Tibial nerve (tissue), 4 donors: ENCODE data around the gene LAMC3. TPM values are rescaled to one million over a fixed set of nuclear protein-coding genes. Genes with fewer than 3 reads are reported as not detected.

ENCODE experiments used
- DNase-seq, 2 donors: peaks; one replicate each; pipeline ENCODE4 v3.0.0-alpha.2; 2019; ENCODE audit warnings: low spot score in 2 of 2
- H3K27ac ChIP-seq, 4 donors: fragments of 200-600 bp; sonication (generic) in 3 of 4; one replicate each; pipeline ENCODE4 v1.5.1; 2017 to 2019; ENCODE audit warnings: mild to moderate bottlenecking in 1 of 4
- H3K27me3 ChIP-seq, 2 donors: fragments of 200-600 bp; sonication (generic) in 1 of 2; one replicate each; pipeline versions ENCODE4 v1.5.1 to v1.6.0; 2017 to 2019
- H3K36me3 ChIP-seq, 3 donors: fragments of 200-600 bp; sonication (generic); one replicate each; pipeline ENCODE4 v1.5.1; 2018 to 2019
- H3K4me1 ChIP-seq, 4 donors: fragments of 200-600 bp; sonication (generic) in 3 of 4; one replicate each; pipeline ENCODE4 v1.5.1; 2017 to 2019
- H3K4me3 ChIP-seq, 4 donors: fragments of 200-600 bp; sonication (generic) in 3 of 4; one replicate each; pipeline ENCODE4 v1.5.1; 2017 to 2019; ENCODE audit warnings: mild to moderate bottlenecking in 1 of 4, moderate library complexity in 1 of 4
- H3K9me3 ChIP-seq, 4 donors: fragments of 200-600 bp; sonication (generic) in 3 of 4; one replicate each; pipeline ENCODE4 v1.5.1; 2017 to 2019
- EP300 ChIP-seq, 2 donors: sonication (generic); formaldehyde crosslinking; IDR thresholded peaks; one replicate each; pipeline ENCODE4 v1.6.1; 2017; ENCODE audit warnings: antibody characterized with exemption in 2 of 2, mild to moderate bottlenecking in 1 of 2
- POLR2A ChIP-seq, 2 donors: fragments of 450-650 bp; IDR thresholded peaks; one replicate each; pipeline ENCODE4 v1.6.1; 2017; ENCODE audit warnings: antibody characterized with exemption in 2 of 2, mild to moderate bottlenecking in 2 of 2, moderate library complexity in 2 of 2
- WGBS, 2 donors: methylation state at CpG; one replicate each; pipeline ENCODE4 v1.1.5; 2018; 5-methylcytosine and 5-hydroxymethylcytosine counted together
- total RNA-seq, 4 donors: library from RNA; depleted of rRNA; stranded (reverse); fragments of >200 nt; gene quantifications; one replicate each; pipeline ENCODE4 v1.1.0, GENCODE V29; 2016
- TF ChIP-seq, protein P1 (sequence below), 5 experiments: fragments of 200-600 bp in 3 of 5; fragments of 450-650 bp in 2 of 5; sonication (generic) in 3 of 5; IDR thresholded peaks; one replicate each; pipeline ENCODE4 v1.5.1; 2016 to 2019; ENCODE audit warnings: antibody characterized with exemption in 5 of 5, mild to moderate bottlenecking in 3 of 5, moderate library complexity in 2 of 5

The LAMC3 gene
- total RNA-seq, 4 donors from 2014 or later, result 0.21 to 1.6 TPM; not detected in 2

DNA sequence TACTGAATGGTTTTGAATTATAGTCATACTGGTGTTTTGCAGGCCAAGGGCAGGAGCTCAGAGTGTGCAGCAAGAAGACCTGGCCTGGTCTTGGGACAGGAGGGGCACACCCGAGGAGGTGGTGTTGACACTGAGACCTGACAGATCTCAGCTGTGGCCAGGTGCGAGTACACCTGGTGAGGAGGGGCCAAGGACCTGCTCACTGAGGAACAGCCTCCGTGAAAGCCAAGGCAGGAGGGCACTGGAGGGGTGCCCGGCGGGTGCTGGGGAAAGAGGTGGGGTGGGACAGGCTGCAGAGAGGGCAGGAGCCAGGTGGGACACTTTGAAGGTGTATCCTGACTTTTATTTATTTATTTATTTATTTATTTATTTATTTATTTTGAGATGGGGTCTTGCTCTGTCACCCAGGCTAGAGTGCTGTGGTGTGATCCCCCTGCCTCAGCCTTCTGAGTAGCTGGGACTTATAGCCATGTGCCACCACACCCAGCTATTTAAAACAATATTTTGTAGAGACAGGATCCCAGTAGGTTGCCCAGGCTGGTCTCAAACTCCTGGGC, 23.3 kb upstream of the LAMC3 start:
- Histone ChIP-seq H3K27ac (no peak overlapping the region), H3K36me3 (no peaks in the 10 kb centered on the region), H3K9me3 (no peaks in the 10 kb centered on the region), H3K4me1 (no peaks in the 10 kb centered on the region), H3K27me3 (peaks cover 0 to 60% of the 10 kb centered on the region in 2 donors), H3K4me3 (no peak overlapping the region)
- WGBS, 2 donors, result 75 to 79% methylated on average over 5 of the region's 5 CpGs
- TF ChIP-seq, protein P1, sequence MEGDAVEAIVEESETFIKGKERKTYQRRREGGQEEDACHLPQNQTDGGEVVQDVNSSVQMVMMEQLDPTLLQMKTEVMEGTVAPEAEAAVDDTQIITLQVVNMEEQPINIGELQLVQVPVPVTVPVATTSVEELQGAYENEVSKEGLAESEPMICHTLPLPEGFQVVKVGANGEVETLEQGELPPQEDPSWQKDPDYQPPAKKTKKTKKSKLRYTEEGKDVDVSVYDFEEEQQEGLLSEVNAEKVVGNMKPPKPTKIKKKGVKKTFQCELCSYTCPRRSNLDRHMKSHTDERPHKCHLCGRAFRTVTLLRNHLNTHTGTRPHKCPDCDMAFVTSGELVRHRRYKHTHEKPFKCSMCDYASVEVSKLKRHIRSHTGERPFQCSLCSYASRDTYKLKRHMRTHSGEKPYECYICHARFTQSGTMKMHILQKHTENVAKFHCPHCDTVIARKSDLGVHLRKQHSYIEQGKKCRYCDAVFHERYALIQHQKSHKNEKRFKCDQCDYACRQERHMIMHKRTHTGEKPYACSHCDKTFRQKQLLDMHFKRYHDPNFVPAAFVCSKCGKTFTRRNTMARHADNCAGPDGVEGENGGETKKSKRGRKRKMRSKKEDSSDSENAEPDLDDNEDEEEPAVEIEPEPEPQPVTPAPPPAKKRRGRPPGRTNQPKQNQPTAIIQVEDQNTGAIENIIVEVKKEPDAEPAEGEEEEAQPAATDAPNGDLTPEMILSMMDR (IDR thresholded peaks at IDR 0.05), result no peak
- no peak for TF ChIP-seq EP300 (IDR thresholded peaks at IDR 0.05)
- no peak for TF ChIP-seq POLR2A (IDR thresholded peaks at IDR 0.05)
- no peak for DNase-seq

DNA sequence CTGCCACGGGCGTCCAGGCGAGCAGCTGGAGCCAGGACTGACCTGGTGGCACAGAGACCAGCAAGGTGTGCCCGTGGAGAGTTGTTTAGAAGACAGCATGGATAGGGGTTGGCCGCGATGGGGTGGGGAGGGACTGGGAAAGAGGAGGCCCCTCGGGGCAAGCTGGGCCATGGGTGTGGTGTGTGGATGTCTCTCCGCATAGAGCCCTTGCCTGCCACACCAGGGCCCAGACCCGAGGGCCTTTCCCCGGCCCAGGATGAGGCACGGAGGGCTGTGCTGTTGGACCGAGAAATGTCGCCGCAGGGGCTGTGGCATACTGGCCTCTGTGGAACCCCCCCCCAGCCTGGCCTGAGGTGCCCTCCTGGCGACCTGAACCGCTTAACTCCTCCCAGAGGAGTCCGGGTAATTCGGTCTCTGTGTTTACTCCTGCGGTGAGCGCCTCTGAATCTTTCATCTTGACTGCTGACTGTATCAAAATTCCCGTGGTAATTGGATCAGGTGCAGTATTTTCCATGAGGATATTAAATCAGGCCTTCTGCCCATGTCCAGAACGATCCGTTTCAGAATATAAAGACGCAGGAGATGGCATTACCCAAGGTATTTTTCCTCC, 22.5 kb upstream of the LAMC3 start:
- H3K27ac ChIP-seq, result no peak overlapping the region
- H3K27me3 ChIP-seq, result peaks cover 0 to 61% of the 10 kb centered on the region in 2 donors
- no peaks in the 10 kb centered on the region for H3K36me3 ChIP-seq
- no peaks in the 10 kb centered on the region for H3K4me1 ChIP-seq
- H3K4me3 ChIP-seq, result no peak overlapping the region
- no peak for DNase-seq
- H3K9me3 ChIP-seq, result no peaks in the 10 kb centered on the region
- TF ChIP-seq, protein P1 (IDR thresholded peaks at IDR 0.05), result no peak
- TF ChIP-seq POLR2A (IDR thresholded peaks at IDR 0.05) (no peak), EP300 (IDR thresholded peaks at IDR 0.05) (no peak)
- WGBS, 2 donors, result 57 to 59% methylated on average over 24 of the region's 24 CpGs

- no peak for TF ChIP-seq EP300 (IDR thresholded peaks at IDR 0.05)
- no peak for TF ChIP-seq POLR2A (IDR thresholded peaks at IDR 0.05)
- TF ChIP-seq, protein P1 (IDR thresholded peaks at IDR 0.05), result no peak
- 68 to 70% methylated on average over 7 of the region's 7 CpGs for WGBS, 2 donors
- H3K4me3 ChIP-seq, result no peak overlapping the region
- no peaks in the 10 kb centered on the region for H3K9me3 ChIP-seq
- H3K36me3 ChIP-seq, result no peaks in the 10 kb centered on the region
- DNase-seq, result no peak
- no peaks in the 10 kb centered on the region for H3K4me1 ChIP-seq
- H3K27me3 ChIP-seq, result peaks cover 0 to 61% of the 10 kb centered on the region in 2 donors
- no peak overlapping the region for H3K27ac ChIP-seq
These were observed 21.9 kb upstream of the LAMC3 start for GRCh38 chr9:130987054-130987453.

DNA sequence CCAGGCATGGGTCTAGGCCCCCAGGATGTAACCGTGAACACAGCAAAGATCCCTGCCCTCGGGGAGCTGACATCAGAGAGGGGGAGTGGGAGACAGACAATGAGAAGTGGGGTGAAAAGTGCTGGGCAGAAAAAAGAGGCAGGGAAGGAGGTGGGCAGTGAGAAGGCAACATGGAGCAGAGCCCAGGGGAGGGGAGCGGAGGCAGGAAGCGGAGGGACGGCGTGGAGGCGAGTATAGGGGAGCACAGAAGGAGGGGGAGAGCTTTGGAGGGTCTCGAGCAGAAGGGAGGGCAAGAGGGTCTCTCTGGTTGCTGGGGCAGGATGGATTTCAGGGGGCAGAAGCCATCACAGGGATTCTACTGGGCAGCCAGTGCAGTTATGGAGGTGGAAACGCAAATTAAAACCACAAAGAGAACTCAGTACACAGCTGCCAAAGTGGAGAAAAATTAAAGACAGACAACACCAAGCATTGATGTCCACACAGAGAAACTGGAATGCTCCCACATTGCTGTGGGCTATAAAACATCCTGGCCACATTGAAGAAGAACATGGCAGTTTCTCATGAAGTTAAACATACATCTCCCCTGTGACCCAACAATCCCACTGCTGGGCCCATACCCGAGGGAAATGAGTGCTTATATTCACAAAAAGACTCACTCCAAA, 21.1 kb upstream of the LAMC3 start:
- H3K4me1 ChIP-seq, result no peaks in the 10 kb centered on the region
- WGBS, 2 donors, result 43 to 44% methylated on average over 10 of the region's 10 CpGs
- no peak for DNase-seq
- no peak for TF ChIP-seq POLR2A (IDR thresholded peaks at IDR 0.05)
- no peak for TF ChIP-seq EP300 (IDR thresholded peaks at IDR 0.05)
- TF ChIP-seq, protein P1 (IDR thresholded peaks at IDR 0.05), result no peak
- no peak overlapping the region for H3K27ac ChIP-seq
- peaks cover 0 to 69% of the 10 kb centered on the region in 2 donors for H3K27me3 ChIP-seq
- H3K9me3 ChIP-seq, result no peaks in the 10 kb centered on the region
- no peak overlapping the region for H3K4me3 ChIP-seq
- H3K36me3 ChIP-seq, result no peaks in the 10 kb centered on the region

DNA sequence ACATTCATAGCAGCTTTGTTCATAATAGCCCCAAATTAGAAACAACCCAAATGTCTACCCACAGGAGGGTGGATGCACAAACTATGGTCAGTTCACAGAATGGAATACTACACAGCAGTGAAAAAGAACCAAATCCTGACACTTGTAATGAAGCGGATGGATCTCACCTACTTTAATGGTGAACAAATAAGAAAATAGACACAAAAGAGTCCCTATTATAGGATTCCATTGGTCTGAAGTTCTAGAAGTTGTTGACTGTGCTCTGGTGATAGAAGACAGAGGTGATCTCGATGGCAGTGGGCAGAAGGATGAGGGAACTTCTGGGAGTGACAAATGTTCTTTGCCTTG, 20.6 kb upstream of the LAMC3 start:
- 71 to 78% methylated on average over 2 of the region's 2 CpGs for WGBS, 2 donors
- Histone ChIP-seq H3K27me3 (peaks cover 0 to 74% of the 10 kb centered on the region in 2 donors), H3K36me3 (no peaks in the 10 kb centered on the region), H3K9me3 (no peaks in the 10 kb centered on the region), H3K4me3 (no peak overlapping the region), H3K4me1 (no peaks in the 10 kb centered on the region), H3K27ac (no peak overlapping the region)
- DNase-seq, result no peak
- TF ChIP-seq POLR2A (IDR thresholded peaks at IDR 0.05) (no peak), EP300 (IDR thresholded peaks at IDR 0.05) (no peak)
- TF ChIP-seq, protein P1 (IDR thresholded peaks at IDR 0.05), result no peak
